ENCODE results near the gene EIF4B.

The EIF4B gene

GRCh38 chr12:53045696-53046045 is 39.4 kb downstream of the EIF4B start:
- FAIRE-seq (no peak), DNase-seq (ENCODE audit: insufficient read length, low spot score) (no peak)
- TF ChIP-seq CTCF (IDR thresholded peaks at IDR 0.05; ENCODE audit: insufficient read depth, missing control alignments) = no peak

- no peak for FAIRE-seq
- TF ChIP-seq CTCF (IDR thresholded peaks at IDR 0.05; ENCODE audit: insufficient read depth, missing control alignments) = no peak
- DNase-seq (ENCODE audit: insufficient read length, low spot score) = no peak
Observed at GRCh38 chr12:53046655-53047220, 40.5 kb downstream of the EIF4B start.

- peak; percentile 19 for TF ChIP-seq CTCF (IDR thresholded peaks at IDR 0.05; ENCODE audit: insufficient read depth, missing control alignments)
- no peak for FAIRE-seq
- DNase-seq (ENCODE audit: insufficient read length, low spot score) = peak; percentile 73
Observed at GRCh38 chr12:53047221-53048032, 41.2 kb downstream of the EIF4B start.

- DNase-seq (ENCODE audit: insufficient read length, low spot score) (no peak), FAIRE-seq (no peak)
- peak; percentile 22 for TF ChIP-seq CTCF (IDR thresholded peaks at IDR 0.05; ENCODE audit: insufficient read depth, missing control alignments)
Observed at GRCh38 chr12:53048033-53048779, 42.0 kb downstream of the EIF4B start.

GRCh38 chr12:53048780-53049401 is 42.6 kb downstream of the EIF4B start:
- DNase-seq (ENCODE audit: insufficient read length, low spot score) = no peak
- FAIRE-seq = no peak
- no peak for TF ChIP-seq CTCF (IDR thresholded peaks at IDR 0.05; ENCODE audit: insufficient read depth, missing control alignments)

- no peak for DNase-seq (ENCODE audit: insufficient read length, low spot score)
- no peak for TF ChIP-seq CTCF (IDR thresholded peaks at IDR 0.05; ENCODE audit: insufficient read depth, missing control alignments)
- FAIRE-seq = no peak
Observed at GRCh38 chr12:53049571-53050318, 43.5 kb downstream of the EIF4B start, which contains the start of gene TNS2. TSS of gene TNS2 (plus strand) at chr12:53050065. CDS start at chr12:53050186, 121 bp downstream.

Data from D721Med (cell line).